Activated T-helper 1 cell treated with anti-CD3 and anti-CD28 coated beads, Interleukin-12 subunit alpha, Interleukin-12 subunit beta, Interleukin-2, Interleukin-4 antibody, amounts not matched to agents 30 ng/mL and 10 ng/mL and 1 ng/mL, durations not matched to agents 14 hours and 24 hours and 36 hours (primary cell): ENCODE data around the gene PRPSAP2. TPM values are rescaled to one million over a fixed set of nuclear protein-coding genes. Genes with fewer than 3 reads are reported as not detected.
"Not testable (repeated sequence)": the region's sequence is repeated elsewhere in the genome, so short reads cannot be mapped to it uniquely, and the experiment has no call there.

Experiments
- DNase-seq: peaks from one replicate; pipeline ENCODE4 v3.0.0; 2021; ENCODE audit warnings: low spot score
- H3K27ac Mint-ChIP-seq: one replicate; pipeline ENCODE4 v1.8.0; 2021; ENCODE audit warnings: mild to moderate bottlenecking, mixed read lengths
- H3K27me3 Mint-ChIP-seq: one replicate; pipeline ENCODE4 v1.8.0; 2022; ENCODE audit warnings: mild to moderate bottlenecking, moderate library complexity, mixed read lengths; ENCODE audit not compliant: insufficient read depth
- H3K36me3 Mint-ChIP-seq: one replicate; pipeline ENCODE4 v1.8.0; 2021; ENCODE audit warnings: low read depth, mixed read lengths
- H3K4me1 Mint-ChIP-seq: one replicate; pipeline ENCODE4 v1.8.0; 2021; ENCODE audit warnings: low read depth, mixed read lengths
- H3K4me3 Mint-ChIP-seq: one replicate; pipeline ENCODE4 v1.8.0; 2021; ENCODE audit warnings: mild to moderate bottlenecking, moderate library complexity, mixed read lengths
- H3K9me3 Mint-ChIP-seq: one replicate; pipeline ENCODE4 v1.8.0; 2021; ENCODE audit warnings: mixed read lengths
- intact Hi-C: fragments of 100-400 bp; cut with micrococcal nuclease; formaldehyde crosslinking; loops from one replicate; pipeline ENCODE4 v1.15.1; 2024
- total RNA-seq: library from RNA; stranded (reverse); gene quantifications from 2 replicates; pipeline ENCODE4 v1.2.3, GENCODE V29; 2022

PRPSAP2 gene
- total RNA-seq, 1 donor from 2014 or later: 74.3 TPM

DNA sequence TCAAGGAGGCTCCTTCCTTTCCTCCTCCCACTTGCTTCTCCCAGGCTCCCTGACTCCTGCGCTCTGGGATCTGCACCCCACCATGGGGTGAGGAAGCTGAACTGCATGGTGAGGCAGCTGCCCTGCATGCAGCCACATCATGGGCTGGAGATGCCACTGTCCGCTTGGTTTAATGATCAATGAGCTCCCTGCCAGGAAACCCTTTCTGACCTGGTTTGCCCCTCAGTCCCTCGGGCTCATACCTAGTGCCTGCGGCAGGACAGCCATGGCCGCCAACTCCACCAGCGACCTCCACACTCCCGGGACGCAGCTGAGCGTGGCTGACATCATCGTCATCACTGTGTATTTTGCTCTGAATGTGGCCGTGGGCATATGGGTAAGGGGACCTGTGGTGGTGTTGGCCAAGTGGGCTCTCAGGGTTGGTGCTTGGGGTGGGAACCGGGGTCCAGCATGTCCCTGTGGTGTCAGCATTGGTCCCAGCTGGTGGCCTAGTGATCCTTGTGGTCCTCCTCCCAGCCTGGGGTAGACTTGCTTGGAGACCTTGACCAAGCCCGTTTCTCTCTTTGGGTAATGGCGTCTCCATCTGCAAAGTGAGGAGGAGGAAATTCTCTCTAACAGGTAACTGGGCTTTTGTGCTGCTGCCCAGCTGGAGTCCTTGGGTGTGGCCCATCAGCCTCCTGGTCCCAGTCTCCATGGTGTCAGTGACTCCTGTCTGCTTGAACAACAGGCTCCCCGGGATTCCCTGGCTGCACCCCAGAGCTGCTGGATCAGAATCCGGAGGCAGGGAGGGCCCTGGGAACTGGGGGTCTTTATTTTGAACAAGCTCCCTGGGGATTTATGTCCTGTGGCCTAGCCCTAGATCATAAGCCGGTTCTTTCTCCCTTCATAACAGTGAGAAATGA, 94.3 kb downstream of the PRPSAP2 start, which contains the start of gene SLC5A10:
TSS of gene SLC5A10 (plus strand) at position 225 of the 902 bp plus-strand sequence. CDS start at position 266, 41 bp downstream.
- no peaks in the 10 kb centered on the region for H3K9me3 Mint-ChIP-seq
- no peak within 1 kb of the TSS for H3K4me3 Mint-ChIP-seq

DNA sequence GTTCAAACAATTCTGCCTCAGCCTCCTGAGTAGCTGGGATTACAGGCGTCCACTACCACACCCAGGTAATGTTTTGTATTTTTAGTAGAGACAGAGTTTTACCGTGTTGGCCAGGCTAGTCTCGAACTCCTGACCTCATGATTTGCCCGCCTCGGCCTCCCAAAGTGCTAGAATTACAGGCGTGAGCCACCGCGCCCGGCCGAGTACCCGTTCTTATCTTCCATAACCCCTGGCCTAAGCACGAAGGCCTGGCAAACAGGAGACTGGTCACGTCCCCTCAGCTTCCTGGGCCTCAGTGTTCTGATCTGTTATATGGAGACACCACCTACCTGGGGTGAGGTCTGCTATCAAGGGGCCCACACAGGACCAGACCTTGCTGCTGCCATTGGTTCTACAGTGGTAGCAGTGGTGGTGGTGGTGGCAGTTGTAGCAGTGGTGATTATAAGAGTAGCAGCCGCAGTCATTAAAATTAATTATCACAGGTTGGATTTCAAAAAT, 95.3 kb downstream of the PRPSAP2 start:
- Mint-ChIP-seq H3K9me3 (no peaks in the 10 kb centered on the region), H3K27me3 (peaks cover 6% of the 10 kb centered on the region), H3K4me1 (peaks cover 17% of the 10 kb centered on the region), H3K36me3 (no peaks in the 10 kb centered on the region), H3K27ac (no peak overlapping the region), H3K4me3 (no peak overlapping the region)
- no peak for DNase-seq
- intact Hi-C loops: no loop called here

More for the DNA sequence above, 94.3 kb downstream of the PRPSAP2 start, which contains the start of gene SLC5A10:
- intact Hi-C loops: no loop called here
- H3K36me3 Mint-ChIP-seq: no peaks in the 10 kb centered on the region
- H3K27ac Mint-ChIP-seq: no peak within 1 kb of the TSS
- peaks cover 17% of the 10 kb centered on the region for H3K4me1 Mint-ChIP-seq
- no peak for DNase-seq
- H3K27me3 Mint-ChIP-seq: peaks cover 12% of the 10 kb centered on the region

DNA sequence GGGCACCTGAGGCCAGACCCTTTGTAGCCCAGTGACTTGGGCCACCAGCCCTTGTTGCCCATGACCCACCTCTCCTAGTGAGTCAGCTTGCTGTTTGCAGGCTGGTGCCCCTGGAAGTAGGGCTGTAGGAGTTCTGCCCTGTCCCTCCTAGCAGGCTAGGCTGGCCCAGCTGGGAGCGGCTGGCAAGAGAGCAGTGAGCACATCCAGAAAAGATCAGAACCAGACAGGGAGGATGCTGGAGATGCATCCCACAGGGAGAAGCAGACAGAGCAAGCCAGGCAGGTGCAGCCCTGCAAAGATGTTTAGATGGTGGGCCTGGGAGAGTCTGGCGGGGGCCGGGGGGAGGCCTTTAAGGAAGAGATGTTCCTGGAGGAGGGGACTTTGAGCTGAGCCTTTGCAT, 96.4 kb downstream of the PRPSAP2 start:
- peaks cover 6% of the 10 kb centered on the region for H3K27me3 Mint-ChIP-seq
- H3K27ac Mint-ChIP-seq: no peak overlapping the region
- peak overlapping the region; percentile 12 for H3K4me3 Mint-ChIP-seq
- H3K4me1 Mint-ChIP-seq: peaks cover 17% of the 10 kb centered on the region
- no peaks in the 10 kb centered on the region for H3K36me3 Mint-ChIP-seq
- intact Hi-C loops: no loop called here
- no peak for DNase-seq
- no peaks in the 10 kb centered on the region for H3K9me3 Mint-ChIP-seq

DNA sequence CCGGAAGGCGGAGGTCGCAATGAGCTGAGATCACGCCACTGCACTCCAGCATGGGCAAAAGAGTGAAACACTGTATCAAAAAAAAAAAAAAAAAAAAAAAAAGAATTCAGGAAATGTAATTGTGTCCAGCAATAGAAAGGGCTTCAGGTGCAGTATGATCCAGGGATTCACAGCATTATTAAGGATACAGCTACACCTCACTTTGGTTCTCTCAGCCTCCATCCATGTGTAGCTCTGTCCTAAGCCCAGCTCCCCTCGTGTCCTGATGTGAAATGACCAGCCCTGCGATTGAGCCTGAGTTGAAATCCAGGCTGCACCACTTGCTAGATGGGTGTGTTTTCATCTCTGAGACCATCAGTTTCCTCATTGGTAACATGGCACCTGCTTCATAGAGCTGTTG, 97.1 kb downstream of the PRPSAP2 start:
- peaks cover 17% of the 10 kb centered on the region for H3K4me1 Mint-ChIP-seq
- H3K27me3 Mint-ChIP-seq: peaks cover 3% of the 10 kb centered on the region
- no peak for DNase-seq
- H3K4me3 Mint-ChIP-seq: no peak overlapping the region
- H3K9me3 Mint-ChIP-seq: no peaks in the 10 kb centered on the region
- no peak overlapping the region for H3K27ac Mint-ChIP-seq
- intact Hi-C loops: no loop called here
- H3K36me3 Mint-ChIP-seq: no peaks in the 10 kb centered on the region

DNA sequence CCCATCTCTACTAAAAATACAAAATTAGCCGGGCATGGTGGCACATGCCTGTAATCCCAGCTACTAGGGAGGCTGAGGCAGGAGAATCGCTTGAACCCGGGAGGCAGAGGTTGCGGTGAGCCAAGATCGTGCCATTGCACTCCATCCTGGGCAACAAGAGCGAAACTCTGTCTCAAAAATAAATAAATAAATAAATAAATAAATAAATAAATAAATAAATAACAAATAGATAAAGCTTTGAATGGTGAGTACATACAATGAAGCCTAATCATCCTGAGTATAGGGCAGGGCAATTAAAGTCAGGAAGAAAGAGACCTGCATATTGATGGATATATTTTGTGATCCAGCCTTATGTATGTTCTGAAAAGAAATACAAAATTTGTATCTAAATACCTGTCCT, 98.1 kb downstream of the PRPSAP2 start:
- not testable (repeated sequence) for H3K27ac Mint-ChIP-seq, H3K4me3 Mint-ChIP-seq

DNA sequence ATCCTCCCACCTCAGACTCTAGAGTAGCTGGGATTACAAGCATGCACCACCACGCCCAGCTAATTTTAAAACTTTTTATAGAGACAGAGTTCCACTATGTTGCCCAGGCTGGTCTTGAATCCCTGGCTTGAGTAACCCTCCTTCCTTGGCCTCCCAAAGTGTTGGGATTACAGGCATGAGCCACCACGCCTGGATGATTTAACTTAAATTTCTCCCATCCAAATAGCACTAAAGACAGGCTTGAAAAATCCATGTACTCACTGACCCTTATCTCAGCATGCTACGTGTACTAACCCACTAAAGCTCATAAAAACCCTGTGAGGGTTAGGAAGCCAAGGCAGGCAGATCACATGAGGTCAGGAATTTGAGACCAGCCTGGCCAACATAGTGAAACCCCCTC, 98.7 kb downstream of the PRPSAP2 start:
- Mint-ChIP-seq H3K4me1 (peaks cover 24% of the 10 kb centered on the region), H3K4me3 (no peak overlapping the region), H3K27me3 (peaks cover 3% of the 10 kb centered on the region), H3K27ac (no peak overlapping the region), H3K9me3 (no peaks in the 10 kb centered on the region), H3K36me3 (no peaks in the 10 kb centered on the region)
- DNase-seq: no peak
- intact Hi-C loops: no loop called here

More for the DNA sequence above, 98.1 kb downstream of the PRPSAP2 start:
- H3K9me3 Mint-ChIP-seq, intact Hi-C loops, H3K36me3 Mint-ChIP-seq, H3K27me3 Mint-ChIP-seq, DNase-seq: not testable (repeated sequence)
- peaks cover 23% of the 10 kb centered on the region for H3K4me1 Mint-ChIP-seq

DNA sequence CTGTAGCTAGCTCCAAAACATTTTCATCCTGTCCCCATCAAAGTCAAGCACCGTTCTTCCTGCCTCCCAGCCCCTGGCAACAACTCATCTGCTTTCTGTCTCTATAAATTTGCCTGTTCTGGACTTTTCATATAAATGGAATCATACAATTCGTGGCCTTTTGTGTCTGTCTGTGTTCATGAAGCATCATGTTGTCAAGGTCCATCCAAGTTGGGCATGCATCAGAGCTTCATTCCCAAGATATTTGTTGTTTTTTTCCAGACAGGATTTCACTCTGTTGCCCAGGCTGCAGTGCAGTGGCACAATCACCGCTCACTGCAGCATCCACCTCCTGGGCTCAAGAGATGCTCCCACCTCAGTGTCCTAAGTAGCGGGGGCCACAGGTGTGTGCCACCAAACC, 99.9 kb downstream of the PRPSAP2 start:
- Mint-ChIP-seq H3K4me1 (peaks cover 34% of the 10 kb centered on the region), H3K27ac (no peak overlapping the region), H3K9me3 (no peaks in the 10 kb centered on the region), H3K4me3 (no peak overlapping the region), H3K36me3 (no peaks in the 10 kb centered on the region), H3K27me3 (peaks cover 3% of the 10 kb centered on the region)
- intact Hi-C loops: no loop called here
- DNase-seq: no peak

DNA sequence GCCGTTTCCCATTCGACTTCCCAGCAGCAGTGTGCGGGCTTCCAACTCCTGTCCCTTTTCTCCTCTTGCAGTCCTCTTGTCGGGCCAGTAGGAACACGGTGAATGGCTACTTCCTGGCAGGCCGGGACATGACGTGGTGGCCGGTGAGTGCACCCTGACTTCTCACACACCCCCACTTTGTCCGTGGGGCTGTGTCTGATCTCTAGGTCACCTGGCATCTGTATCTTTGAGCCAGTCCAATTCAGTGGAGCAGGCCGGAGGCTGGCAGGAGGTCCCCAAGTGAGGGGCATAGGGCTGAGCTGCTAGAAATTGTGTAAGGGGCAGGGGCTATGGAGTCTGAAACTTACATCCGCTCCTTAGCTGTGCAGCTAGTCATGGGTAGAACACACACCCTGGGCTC, 100.7 kb downstream of the PRPSAP2 start:
- Mint-ChIP-seq H3K4me1 (peaks cover 34% of the 10 kb centered on the region), H3K27me3 (no peaks in the 10 kb centered on the region), H3K36me3 (no peaks in the 10 kb centered on the region), H3K9me3 (no peaks in the 10 kb centered on the region), H3K27ac (no peak overlapping the region), H3K4me3 (no peak overlapping the region)
- DNase-seq: no peak
- intact Hi-C loops: no loop called here

DNA sequence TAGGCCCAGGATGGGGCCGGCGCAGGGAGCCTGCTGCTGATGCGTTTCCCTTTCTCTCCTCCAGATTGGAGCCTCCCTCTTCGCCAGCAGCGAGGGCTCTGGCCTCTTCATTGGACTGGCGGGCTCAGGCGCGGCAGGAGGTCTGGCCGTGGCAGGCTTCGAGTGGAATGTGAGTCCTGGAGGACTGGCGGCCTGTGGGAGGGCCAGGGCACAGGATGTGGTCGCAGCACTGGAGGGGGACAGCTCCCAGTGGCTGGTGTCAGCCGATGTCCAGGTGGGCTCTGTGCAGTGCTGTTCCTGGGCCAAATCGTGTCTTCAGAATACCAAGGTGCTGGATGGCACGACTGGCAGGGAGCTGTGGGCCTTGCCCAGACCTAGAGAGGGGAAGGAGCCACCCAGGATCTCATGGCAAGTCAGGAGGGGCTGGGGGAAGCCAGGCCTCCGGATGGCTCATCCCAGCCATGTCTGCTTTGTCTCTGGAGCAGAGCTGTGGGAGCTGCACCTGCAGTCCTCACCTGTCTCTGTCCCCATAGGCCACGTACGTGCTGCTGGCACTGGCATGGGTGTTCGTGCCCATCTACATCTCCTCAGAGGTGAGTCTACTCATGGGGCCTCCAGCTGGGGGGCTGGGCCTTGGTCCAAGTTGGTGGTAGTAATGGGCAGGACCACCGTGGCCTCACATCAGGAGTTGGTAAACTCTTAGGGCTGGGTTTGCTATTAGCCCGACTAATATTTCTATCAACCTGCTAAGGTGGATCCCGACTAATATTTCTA, 101.3 kb downstream of the PRPSAP2 start:
- H3K4me3 Mint-ChIP-seq: no peak overlapping the region
- intact Hi-C loops: no loop called here
- no peaks in the 10 kb centered on the region for H3K27me3 Mint-ChIP-seq
- no peak overlapping the region for H3K27ac Mint-ChIP-seq
- no peaks in the 10 kb centered on the region for H3K36me3 Mint-ChIP-seq
- H3K4me1 Mint-ChIP-seq: peaks cover 31% of the 10 kb centered on the region
- H3K9me3 Mint-ChIP-seq: no peaks in the 10 kb centered on the region
- no peak for DNase-seq

DNA sequence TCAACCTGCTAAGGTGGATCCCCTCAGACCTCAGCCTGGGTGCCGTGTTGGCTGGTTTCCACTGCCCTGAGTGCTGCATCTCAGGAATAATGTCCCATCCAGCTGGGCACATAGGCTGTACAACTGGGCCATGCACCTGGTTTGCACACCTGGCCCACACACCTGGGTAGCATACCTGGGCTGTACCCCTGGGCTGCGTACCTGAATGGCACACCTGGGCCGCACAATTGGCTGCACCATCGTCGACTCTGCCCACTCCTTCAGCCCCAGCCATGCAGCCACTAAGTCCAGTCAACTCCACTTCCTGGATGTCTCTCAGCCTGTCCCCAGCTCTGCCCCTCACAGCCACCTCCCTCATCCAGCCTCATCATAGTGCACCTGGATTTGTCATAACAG, 101.9 kb downstream of the PRPSAP2 start:
- H3K27ac Mint-ChIP-seq: no peak overlapping the region
- peaks cover 27% of the 10 kb centered on the region for H3K4me1 Mint-ChIP-seq
- intact Hi-C loops: loop anchor here (5.0 kb wide), 2 partner anchors 38 to 42 kb away; partner anchors contain the start of gene FAM83G
- H3K9me3 Mint-ChIP-seq: no peaks in the 10 kb centered on the region
- DNase-seq: no peak
- no peaks in the 10 kb centered on the region for H3K27me3 Mint-ChIP-seq
- no peaks in the 10 kb centered on the region for H3K36me3 Mint-ChIP-seq
- no peak overlapping the region for H3K4me3 Mint-ChIP-seq

DNA sequence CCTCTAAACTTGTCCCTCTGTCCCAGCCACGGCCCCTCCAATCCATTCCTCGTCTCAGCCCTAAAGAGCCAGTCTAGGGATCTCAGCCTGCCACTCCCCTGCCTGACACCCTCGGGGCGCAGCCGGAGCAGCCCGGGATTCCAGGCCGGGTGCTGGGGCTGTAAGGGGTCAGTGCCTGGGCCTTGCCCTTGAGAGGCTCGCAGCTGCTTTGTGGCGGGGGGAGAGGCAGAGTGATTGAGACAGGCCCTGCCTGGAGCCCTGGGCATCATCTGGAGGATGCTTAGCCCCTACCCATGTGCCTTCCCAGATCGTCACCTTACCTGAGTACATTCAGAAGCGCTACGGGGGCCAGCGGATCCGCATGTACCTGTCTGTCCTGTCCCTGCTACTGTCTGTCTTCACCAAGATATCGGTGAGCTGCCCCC, 102.3 kb downstream of the PRPSAP2 start:
- no peaks in the 10 kb centered on the region for H3K9me3 Mint-ChIP-seq
- no peak for DNase-seq
- H3K4me1 Mint-ChIP-seq: peaks cover 23% of the 10 kb centered on the region
- no peak overlapping the region for H3K27ac Mint-ChIP-seq
- H3K36me3 Mint-ChIP-seq: no peaks in the 10 kb centered on the region
- H3K4me3 Mint-ChIP-seq: no peak overlapping the region
- H3K27me3 Mint-ChIP-seq: no peaks in the 10 kb centered on the region
- intact Hi-C loops: loop anchor here (5.0 kb wide), 2 partner anchors 38 to 42 kb away; partner anchors contain the start of gene FAM83G

DNA sequence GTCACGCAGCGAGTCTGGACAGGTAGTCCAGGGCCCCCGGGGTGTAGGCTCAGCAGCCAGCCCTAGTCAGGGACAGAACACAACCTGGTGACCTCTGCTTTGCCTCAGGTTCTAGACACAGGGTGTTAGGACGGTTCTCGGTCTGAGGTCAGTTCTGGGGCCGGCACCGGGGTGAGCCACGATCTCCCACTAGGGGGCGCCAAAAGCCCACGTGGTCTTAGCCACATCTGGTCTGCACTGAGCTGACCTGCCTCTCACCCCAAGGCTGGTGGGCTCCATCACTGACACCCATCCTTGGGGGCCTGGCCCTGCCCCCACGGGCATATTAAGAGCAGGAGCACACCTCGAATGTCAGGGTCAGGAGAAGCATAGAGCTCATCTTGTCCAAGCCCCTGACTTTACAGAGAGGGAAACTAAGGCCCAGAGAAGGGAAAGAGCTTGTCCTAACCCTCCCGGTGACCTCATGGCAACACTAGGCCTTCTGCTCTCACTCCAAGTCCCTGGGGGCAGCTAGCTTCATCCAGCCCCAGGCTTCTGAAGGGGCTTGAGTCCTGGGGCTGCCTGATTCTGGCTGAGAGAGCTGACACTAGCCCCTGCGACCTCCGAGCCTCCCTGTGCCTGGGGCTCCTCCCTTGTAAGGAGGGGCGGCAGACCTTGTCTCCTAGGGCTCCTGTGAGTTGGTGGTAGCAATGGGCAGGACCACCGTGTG, 103.0 kb downstream of the PRPSAP2 start:
- H3K9me3 Mint-ChIP-seq: no peaks in the 10 kb centered on the region
- peak; percentile 68 for DNase-seq
- H3K4me1 Mint-ChIP-seq: peaks cover 17% of the 10 kb centered on the region
- H3K27me3 Mint-ChIP-seq: no peaks in the 10 kb centered on the region
- intact Hi-C loops: loop anchor here (5.0 kb wide), 2 partner anchors 39 to 41 kb away; partner anchors contain the start of gene FAM83G
- H3K36me3 Mint-ChIP-seq: no peaks in the 10 kb centered on the region
- no peak overlapping the region for H3K4me3 Mint-ChIP-seq
- H3K27ac Mint-ChIP-seq: peak overlapping the region; percentile 38
